Stimulated activated CD8-positive, alpha-beta memory T cell treated with anti-CD3 and anti-CD28 coated beads, Interleukin-4, amount 100 ng/mL, for 48 hours (primary cell): Measurements from ENCODE around the gene HMCN1.

ENCODE experiments used
- DNase-seq: peaks from one replicate; pipeline ENCODE4 v3.0.0-alpha.2; 2020

Gene HMCN1

DNA sequence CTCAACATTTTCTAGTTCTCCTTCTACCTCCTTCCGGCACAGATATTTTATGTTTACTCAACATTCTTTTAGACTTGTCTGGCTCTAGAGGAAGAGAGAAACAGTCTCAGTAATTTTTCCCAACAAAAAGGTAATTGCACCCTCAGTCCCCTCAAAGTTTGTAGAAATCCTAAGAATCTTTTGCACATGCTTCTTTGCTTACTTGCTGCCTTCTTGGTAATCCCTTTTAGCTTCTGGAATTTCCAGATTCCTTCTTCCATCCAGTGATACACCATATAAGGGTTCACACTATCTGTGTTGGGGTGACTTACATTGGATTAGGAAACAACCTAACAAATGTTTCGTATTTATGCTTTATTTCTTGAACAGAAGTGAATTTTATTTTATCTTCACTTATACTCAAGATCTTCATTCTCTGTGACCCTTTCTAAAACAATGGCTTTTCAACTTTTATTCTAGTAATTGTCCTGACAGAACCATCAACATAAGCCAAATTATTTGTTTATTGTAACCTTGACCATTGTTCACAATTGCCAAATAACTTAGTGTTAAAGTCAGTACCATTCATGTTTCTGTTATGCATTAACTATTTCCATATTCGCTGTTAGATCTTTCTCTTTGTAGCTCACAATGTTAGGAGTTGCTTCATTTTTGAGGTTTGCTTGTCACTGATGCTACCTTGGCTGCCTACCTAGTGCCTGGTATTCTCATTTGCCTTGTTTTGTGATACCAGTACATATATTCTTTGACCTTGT, 238.1 kb downstream of the HMCN1 start:
- DNase-seq = no peak

DNA sequence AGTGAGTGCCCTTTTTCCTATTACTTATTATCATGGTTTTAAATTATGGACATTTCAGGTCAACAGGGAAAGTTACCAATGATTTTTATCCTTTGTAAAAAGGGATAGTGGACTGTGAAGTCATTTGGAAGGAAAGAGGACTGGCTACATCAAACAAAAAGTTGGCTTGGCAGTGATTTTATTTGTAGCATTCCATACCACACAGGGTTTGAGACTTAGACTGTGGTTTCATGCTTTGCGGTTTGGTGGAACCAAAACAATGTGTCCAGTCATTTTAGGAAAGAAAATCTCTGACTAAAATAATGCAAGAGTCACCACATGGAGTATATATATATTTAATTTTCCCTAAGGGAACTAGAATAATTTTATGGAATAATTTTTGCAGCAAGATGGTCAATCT, 239.5 kb downstream of the HMCN1 start:
- no peak for DNase-seq

DNA sequence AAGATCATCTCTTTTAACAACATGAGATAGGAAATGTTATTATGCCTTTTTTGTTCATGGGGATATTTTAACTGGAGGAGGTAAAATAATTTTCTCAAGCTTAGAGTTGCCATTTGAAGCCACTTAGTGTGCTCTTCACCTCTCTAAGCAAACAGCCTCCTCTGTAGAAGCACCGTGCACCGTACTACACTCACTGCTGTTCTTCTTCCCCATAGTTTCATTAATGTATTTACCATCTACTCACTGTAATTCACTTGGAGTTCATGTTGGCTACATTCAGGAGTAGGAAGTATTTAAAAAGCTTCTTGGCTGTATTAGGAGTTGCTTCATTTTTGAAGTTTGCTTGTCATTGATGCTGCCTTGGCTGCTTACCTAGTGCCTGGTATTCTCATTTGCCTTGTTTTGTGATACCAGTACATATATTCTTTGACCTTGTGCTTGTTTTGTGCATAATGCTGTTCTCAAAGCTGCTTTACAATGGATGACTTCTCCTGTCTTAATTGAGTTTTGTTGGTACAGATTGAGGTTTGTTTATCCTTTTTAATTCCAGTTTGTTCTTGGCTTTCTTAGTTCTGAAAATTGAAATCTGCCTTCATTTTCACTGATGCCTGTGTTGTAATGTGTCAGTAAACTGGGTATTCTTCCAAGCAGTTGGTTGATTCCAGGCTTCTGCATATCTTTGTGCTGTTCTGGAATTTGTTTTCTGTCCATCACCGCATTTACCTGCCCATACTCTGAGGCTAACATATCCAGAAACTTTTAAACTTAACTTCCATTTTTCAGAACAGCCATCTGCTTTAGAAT, 240.4 kb downstream of the HMCN1 start:
- no peak for DNase-seq

DNA sequence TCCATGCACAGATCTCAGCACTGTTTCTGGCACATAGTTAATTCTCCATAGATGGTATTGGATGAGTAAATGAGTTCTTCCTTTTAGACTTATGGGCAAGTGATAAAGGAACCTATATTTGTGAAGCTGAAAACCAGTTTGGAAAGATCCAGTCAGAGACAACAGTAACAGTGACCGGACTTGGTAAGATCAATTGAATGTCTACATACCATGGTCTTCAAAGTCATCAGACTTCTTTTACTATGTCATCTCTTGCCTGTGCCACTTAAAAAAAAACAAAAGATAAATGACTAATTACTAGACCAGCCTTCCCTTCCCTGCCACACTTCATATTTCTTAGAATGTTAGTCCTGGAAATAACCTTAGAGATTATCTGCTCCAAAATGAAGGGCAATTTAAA, 246.7 kb downstream of the HMCN1 start:
- no peak for DNase-seq

DNA sequence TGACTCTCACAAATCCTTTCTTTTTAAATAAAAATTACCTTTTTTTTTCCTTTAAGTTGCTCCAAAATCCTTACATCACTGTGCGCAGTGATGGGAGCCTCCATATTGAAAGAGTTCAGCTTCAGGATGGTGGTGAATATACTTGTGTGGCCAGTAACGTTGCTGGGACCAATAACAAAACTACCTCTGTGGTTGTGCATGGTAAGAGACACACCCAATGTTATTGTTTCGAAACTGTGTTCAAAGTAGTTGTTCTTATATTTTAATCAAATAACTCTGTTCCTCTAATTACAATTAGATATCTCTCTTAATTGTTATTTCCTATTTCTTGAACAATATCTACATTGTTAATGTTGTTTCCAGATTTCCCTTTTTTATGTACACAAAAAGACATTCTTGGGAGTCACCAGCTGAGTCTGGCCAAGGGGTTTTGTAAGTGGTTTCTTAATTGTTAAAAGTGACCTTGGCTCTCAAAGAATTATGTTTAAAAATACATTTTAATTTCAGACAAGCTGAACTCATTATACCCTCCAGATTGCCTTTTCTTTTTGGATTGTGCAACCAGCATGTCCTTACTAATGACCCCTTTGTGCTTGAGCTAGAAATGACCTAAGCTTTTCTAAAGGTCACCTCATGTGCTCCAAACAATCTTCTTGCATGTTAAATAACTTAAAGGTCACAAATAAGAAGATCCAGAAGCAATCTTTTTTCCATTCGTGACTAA, 250.1 kb downstream of the HMCN1 start:
- DNase-seq = no peak

DNA sequence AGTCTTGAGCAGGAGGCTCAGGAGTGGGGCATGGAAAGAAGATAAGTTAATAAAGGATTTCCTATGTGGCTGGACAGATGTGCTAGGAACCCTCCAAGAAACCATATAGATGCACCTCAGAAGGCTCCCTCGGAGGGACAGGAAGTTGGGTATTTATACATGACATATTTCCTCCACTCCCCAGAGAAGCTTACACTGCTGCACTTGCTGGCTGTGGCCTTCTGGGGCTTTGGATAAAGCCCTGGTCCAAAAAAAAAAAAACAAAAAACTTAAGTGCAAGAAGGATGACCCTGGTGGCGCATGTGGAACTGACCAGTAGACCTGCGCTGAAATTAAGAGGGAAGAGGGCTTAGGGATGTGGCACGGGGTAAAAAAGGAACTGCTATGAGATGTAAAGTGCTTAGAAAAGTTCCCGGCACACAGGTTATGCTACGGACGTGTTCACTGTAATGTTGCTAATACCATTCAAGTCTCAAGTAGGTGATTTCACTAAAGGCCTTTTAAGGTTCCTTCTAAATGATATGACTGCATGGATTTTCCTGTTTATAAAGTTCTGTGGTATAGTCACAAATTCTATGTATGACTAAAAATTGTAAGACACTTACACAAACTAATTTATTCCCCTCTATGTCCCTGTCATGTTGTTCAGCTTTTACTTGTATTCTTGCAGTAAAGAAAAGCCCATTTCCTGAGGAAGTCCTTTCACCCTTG, 253.6 kb downstream of the HMCN1 start:
- DNase-seq = no peak

DNA sequence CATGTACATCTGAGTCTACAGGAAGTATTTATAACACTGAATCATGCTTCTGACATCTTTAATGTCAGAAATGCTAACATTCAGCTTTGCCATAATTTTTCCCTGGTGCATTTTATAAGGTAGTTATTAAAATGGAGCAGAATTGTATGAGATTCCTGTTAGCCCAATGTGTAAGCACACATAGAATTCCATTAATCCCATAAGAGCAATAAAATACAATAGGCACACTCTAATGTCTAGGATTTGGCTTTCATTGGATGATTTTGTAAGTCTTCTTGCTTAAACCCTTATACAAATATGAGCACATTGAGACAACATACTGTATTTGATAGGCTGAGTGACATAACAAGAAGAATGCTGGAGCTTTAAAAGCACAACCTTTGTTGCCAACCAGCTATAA, 256.4 kb downstream of the HMCN1 start:
- no peak for DNase-seq

DNA sequence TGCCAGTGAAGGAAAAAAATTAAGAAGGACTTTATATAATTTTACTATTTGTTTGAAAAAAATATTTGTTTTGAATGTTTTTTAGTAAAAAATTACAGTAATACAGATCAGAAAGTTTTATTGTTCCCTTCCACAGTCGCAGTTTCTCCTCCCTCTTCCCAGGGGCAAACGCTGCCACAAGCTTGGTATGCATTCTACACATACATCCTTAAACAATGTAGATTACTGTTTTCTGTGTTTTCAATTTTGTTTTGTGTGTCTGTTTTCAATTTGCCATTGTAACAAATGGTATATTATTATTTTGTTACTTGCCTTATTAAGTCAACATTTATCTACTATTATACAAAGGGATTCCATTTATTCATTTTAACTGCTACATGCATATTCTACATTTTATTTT, 257.1 kb downstream of the HMCN1 start:
- no peak for DNase-seq

DNA sequence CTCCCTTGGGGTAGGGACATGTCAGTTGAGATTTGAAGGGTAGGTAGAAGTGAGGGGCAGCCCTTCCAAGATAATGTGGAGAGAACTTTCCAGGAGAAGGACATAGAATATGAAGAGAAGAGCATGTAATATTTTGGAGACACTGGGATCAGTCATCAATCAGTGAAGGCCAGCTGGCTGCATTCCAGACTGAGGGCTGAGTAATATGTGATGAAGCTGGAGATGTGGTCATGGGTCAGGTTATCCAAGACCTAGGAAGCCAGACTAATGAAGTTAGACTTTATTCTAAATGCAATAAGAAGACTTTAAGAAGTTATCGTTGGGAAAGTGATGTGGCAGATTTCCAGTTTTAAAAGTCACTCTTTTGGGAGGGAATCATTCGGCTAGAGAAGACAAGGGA, 262.0 kb downstream of the HMCN1 start:
- DNase-seq = no peak

DNA sequence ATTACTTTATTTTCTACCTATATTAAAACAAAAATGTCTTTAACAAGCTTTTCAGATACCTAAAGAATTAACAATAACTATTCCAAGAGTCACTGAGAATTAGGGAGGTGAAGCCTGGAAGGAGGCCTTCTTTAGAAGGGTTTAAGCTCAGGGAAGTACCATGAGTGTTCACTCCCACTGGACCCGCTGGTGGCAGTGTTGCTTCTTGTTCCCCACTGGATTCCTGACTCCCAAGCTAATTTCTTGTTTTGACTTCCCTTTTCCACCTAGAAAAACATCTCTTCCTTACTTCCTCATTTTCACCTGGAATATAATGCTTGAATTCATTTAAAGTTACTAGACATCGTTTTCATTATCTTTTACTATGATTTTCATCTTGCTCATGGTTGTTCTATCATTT, 264.2 kb downstream of the HMCN1 start:
- no peak for DNase-seq

DNA sequence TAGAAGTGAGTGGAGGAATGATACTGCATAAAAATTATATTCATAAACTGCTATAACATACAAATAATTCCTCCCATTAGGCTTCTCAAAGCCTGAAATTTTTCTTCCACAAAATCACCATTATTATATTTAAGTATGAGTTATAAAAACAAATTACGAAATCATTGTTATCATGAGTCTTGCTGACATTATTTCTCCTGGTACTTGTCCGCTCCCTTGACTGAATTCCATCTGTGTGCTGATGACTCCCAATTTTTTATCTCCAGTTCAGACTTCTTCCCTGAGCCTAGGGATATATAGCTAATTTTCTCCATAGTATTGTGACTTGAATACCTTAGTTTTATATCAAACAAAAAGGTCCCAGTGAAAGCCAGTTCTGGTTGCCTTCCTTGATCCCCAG, 268.2 kb downstream of the HMCN1 start:
- DNase-seq = no peak

DNA sequence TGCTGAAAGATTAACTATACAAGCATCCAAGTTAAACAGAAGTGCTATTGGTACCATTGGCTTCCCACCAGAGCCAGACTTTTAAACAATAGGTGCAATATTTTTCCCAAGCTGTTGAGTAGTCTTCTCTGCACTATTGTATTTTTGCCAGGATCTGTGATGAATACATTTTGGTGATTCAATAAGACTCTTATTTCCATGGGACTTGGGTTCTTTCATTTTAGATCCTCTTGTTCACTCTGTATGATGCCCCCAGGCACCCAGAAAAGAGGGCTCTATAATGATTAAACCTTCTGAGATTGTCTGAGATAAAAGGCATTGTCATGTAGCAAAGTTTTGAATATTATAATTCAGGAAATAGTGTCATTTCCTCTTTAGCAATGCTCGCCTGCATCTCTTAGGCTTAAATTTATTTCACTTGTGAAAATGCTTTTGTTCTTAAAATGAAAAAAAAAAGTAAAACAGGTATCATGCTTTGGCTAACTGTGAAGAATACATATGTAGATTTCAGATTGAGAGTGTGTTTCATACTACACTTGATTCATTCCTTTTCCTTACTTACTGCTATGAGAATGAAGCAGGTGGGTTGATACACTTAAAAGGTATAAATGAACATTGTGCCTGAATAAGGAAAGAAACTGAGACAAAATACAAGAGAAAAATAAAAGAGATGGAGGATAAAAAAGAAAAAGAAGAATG, 275.0 kb downstream of the HMCN1 start:
- no peak for DNase-seq

DNA sequence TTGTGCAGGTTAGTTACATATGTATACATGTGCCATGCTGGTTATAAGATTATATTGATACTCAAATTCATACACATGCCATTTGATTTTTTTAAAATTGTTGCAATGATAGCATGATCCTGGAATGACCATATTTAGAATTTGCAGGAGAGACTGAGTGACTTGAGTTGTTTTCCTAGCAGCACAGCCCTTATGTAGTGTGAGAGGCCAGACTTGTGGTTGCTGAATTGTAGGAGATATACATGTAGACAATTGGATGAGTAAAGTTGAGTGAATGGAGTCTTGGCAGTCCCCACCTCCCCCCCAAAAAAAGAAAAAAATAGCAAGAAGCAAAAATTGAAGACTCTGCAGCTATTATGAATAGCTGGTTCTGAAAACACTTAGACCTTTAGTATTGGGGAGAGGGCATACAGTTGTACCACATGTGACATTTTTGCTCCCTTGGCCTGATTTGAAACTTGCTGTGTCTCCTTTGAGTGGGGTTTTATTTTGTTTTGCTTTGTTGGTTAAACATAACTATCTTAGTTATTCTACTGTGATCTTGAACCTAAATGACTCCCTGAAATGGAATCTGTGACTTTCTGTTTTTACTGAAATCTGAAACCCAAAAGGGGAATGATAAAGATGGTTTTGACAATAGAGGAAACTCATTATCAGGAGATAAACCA, 280.3 kb downstream of the HMCN1 start:
- DNase-seq = no peak

DNA sequence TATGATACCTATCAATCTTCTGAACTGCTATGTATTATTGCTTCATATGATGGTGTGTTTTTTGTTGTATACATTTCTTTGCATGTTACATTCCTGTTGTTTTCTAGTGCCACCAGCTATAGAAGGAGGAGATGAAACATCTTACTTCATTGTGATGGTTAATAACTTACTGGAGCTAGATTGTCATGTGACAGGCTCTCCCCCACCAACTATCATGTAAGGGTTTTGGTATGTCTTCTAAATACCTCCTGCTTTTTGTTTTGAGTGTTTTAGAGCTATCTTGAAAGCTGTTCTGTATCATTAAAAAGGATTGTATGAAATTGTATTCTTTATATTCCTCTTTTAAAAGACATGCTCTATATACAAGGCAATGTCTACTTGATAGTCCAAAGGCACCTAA, 282.7 kb downstream of the HMCN1 start:
- DNase-seq = no peak

DNA sequence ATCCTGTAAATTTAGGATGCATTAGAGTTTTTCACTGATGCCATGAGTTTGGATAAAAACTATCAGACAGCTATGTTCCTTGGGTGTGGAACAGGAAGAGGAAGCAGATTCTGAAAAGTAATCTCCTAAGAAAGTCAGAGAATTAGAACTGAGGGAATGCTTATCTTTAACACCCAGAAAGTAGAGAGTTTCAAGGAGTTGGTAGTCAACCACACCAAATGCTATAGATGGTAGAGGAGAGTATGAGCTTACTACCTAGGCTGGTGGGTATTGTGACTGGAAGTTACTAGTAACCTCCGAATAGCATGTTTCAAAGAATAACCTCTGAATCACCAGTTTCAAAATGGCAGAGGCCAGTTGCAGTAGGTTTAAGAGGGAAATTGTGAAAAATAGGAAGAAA, 288.0 kb downstream of the HMCN1 start:
- no peak for DNase-seq

DNA sequence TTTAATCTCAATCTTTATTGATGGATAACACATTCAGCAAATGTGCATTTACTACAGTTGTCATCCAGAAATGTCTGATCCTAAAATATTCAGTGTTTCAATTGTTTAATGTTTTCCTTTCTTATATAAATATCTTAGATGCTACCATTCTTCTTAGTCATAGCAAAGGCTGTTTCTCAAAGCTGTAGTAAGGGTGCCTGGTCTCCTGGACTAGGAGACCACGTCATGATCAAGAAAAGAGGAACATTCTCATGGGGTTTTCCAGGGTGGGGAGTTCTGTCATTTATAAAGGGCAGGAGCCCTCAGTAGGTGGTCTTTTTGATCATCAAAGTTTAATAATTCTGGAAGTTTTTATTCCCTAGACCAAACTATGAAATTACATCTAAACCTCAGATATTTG, 292.8 kb downstream of the HMCN1 start:
- no peak for DNase-seq

DNA sequence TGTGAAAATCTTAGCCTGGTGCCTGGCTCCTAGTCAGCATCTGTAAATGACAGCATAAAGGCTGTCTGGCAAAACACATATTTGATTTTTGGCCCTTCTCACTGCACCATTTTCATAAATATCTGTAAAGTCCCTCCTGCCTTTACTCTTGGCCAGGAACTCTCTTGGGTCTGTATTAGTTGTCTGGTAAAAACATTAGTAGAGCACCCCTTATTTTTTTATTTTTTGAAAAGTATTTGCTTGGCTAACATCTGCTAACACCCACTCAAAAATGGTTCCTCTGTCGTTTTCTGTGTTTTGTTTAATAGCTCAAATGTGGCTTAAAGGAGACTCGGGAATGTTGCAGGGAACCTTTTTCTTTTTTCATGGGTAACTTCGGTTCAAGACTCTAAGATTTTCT, 293.4 kb downstream of the HMCN1 start:
- no peak for DNase-seq

DNA sequence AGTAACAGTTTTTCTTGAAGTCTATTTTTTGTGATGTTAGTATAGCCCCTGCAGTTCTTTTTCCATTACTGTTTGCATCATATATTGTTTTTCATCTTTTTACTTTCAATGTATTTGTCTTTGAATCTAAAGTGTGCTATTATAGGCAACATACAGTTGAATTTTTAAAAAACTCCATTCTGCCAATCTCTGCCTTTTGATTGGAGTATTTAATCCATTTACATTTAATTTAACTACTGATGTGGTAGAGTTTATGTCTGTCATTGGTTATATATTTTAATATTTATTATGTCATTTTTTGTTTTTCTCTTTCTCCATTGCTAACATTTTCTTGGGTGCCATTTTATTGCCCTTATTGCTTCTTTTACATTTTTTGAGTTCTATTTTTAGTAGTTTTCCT, 296.3 kb downstream of the HMCN1 start:
- DNase-seq = no peak

DNA sequence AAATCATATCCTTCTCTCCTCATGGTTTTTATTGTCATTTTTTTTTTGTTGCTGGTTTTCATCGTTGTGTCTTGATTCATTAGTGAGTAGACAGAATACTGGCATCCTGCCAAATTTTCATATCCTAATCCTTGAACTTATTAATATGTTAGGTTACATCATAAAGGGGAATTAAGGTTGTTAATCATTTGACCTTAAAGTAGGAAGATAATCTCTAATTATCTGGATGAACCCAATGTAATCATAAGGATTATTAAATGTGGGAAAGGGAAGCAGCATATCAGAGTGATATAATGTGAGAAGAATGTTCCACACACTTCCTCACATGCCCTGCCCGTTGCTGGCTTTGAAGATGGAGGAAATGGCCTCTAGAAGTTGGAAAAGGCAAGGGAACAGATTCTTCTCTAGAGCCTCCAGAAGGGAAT, 299.7 kb downstream of the HMCN1 start:
- DNase-seq = no peak

DNA sequence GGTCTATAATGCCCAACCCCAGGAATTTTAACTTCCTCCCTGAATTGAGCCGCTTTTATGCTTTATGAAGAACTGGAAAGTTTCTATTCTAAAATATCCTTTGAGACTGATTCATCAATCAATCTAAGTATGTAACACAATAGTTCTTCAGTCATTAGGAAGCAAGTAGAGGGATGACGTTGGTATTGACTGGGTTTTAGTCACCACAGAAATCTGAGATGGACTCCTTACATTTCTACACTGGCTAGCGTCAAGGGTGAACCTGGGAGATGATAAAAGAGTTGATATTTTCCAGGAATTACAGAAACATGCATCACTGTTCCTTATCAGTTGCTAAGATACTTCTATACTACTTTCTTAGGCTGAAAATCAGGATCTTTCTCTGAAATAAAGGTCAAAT, 308.0 kb downstream of the HMCN1 start:
- DNase-seq = no peak

DNA sequence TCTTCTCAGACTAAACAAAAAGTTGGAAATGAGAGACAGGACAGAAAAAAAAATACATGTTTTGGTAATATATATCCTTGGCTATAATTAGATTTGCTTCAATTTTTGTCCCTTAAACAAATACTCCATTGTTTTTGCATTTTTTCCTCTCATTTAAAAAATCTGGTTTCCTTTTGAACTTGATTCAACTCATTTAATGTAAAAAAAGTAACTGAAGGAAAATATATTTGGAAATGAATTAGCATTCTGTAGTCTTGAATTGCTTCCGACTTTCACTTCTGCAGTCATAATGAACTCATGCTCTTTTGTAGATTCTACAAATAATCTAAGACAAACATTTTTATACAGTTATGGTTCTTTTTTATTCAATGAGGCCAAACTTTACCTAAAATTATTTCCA, 309.1 kb downstream of the HMCN1 start:
- DNase-seq = no peak

DNA sequence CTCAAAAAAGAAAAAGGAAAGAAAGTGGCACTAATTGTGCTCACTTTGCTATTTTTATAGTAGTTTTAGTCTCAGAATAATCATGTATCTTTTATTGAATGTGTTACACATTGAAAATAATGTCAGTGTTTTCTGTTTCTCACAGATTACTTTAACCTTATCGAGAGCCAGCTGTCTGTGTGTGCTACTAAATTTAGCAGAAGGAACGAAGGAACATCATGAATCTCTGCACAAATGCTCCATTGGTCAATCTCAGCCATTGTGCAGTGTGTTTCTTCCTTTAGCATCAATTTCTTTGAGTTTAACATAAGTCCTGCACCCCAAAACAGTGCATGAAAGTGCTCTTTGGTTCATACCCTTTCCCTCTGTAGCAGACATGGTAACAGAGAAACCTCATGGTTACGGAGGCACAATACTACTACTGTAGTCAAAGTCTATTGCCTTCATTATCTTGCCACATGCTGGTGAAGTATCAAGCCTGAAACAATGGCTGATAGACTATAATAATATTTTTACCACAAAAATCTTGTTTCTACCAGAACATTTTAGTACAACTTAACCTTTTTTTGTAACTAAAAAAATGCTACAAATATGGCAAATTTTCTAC, 310.0 kb downstream of the HMCN1 start:
- no peak for DNase-seq
